GM23338 (cell line): ENCODE results near the gene JARID2. TPM values are rescaled to one million over a fixed set of nuclear protein-coding genes. Genes with fewer than 3 reads are reported as not detected.

Experiments used
- CTCF ChIP-seq, 2 experiments: fragments of 200-600 bp in 1 of 2; sonication (generic) in 1 of 2; conservative IDR thresholded peaks; 2 replicates each; pipeline versions ENCODE4 v1.5.1 to v1.6.1; 2016 to 2017; ENCODE audit warnings: antibody characterized with exemption in 2 of 2, low read depth in 2 of 2, mild to moderate bottlenecking in 2 of 2, moderate library complexity in 1 of 2
- ETS1 ChIP-seq: IDR thresholded peaks from 2 replicates; pipeline ENCODE4 v1.6.1; 2016; ENCODE audit warnings: antibody characterized with exemption
- EZH2 ChIP-seq: fragments of 200-600 bp; sonication (generic); IDR thresholded peaks from one replicate; pipeline ENCODE4 v1.8.0; 2017; ENCODE audit warnings: antibody characterized with exemption, mild to moderate bottlenecking, low read depth; ENCODE audit not compliant: unreplicated experiment
- EZH2phosphoT487 ChIP-seq: fragments of 200-600 bp; sonication (generic); IDR thresholded peaks from one replicate; pipeline ENCODE4 v1.8.1; 2018; ENCODE audit warnings: antibody characterized with exemption; ENCODE audit not compliant: unreplicated experiment
- JUNB ChIP-seq: IDR thresholded peaks from one replicate; pipeline ENCODE4 v1.6.1; 2016; ENCODE audit warnings: antibody characterized with exemption; ENCODE audit not compliant: unreplicated experiment
- ZNF114 ChIP-seq: fragments of 250-450 bp; sonication (Bioruptor Pico); IDR thresholded peaks from 2 replicates; pipeline ENCODE4 v1.5.0; 2020; ENCODE audit warnings: mild to moderate bottlenecking, moderate library complexity
- ZNF331 ChIP-seq: fragments of 250-450 bp; sonication (Bioruptor Pico); IDR thresholded peaks from 2 replicates; pipeline ENCODE4 v1.5.0; 2020; ENCODE audit warnings: low read depth, mild to moderate bottlenecking, moderate library complexity
- ZNF462 ChIP-seq: fragments of 250-450 bp; sonication (Bioruptor Pico); IDR thresholded peaks from 2 replicates; pipeline ENCODE4 v1.5.0; 2020; ENCODE audit warnings: mild to moderate bottlenecking, moderate library complexity
- polyA plus RNA-seq: library from polyadenylated mRNA; unstranded; fragments of >200 nt; fragmentation: Nextera tagmentation; extraction: Ambion mirVana; gene quantifications from 2 replicates; pipeline ENCODE4 v1.2.1, GENCODE V29; 2016
- total RNA-seq: library from RNA; depleted of rRNA; stranded (reverse); fragments of >200 nt; shearing (Covaris generic); gene quantifications from 2 replicates; pipeline ENCODE4 v1.2.3, GENCODE V29; 2014

Gene JARID2
- total and polyA plus RNA-seq, 2 experiments from 2014 or later, result 92.8 to 196 TPM

- TF ChIP-seq ZNF462 (CRISPR knock-in tag) (no peak), ZNF114 (CRISPR knock-in tag) (no peak), ETS1 (no peak), ZNF331 (CRISPR knock-in tag) (no peak), JUNB (no peak), CTCF (conservative IDR thresholded peaks at IDR 0.05; ENCODE audit: low read depth in 2 of 2) (no peak), EZH2 (no peak), EZH2phosphoT487 (no peak)
Observed at GRCh38 chr6:15293674-15294073, 47.8 kb downstream of the JARID2 start (continued).
